SIG-M5 treated with dmso at 0.1 percent for 504 hours (cell line): Measurements from ENCODE around the gene TENM3.
"Not testable (repeated sequence)": the region's sequence is repeated elsewhere in the genome, so short reads cannot be mapped to it uniquely, and the experiment has no call there.

Source experiments
- DNase-seq: peaks from one replicate; lab custom pipeline; 2025; ENCODE audit not compliant: unreplicated experiment; lab: John Stamatoyannopoulos, UW

Gene TENM3

GRCh38 chr4:182227611-182228010 is 15.6 kb upstream of the TENM3 start:
- no peak for DNase-seq

- no peak for DNase-seq
Measured at GRCh38 chr4:182228991-182229577, 14.1 kb upstream of the TENM3 start.

- no peak for DNase-seq
Measured at GRCh38 chr4:182230256-182230655, 12.9 kb upstream of the TENM3 start.

GRCh38 chr4:182231080-182231479 is 12.1 kb upstream of the TENM3 start:
- no peak for DNase-seq

GRCh38 chr4:182231496-182231895 is 11.7 kb upstream of the TENM3 start:
- DNase-seq: no peak

- DNase-seq: no peak
Measured at GRCh38 chr4:182233310-182234090, 9.7 kb upstream of the TENM3 start.

GRCh38 chr4:182235021-182235795 is 8.0 kb upstream of the TENM3 start:
- DNase-seq: no peak

- no peak for DNase-seq
Measured at GRCh38 chr4:182236186-182236585, 7.0 kb upstream of the TENM3 start.

- not testable (repeated sequence) for DNase-seq
Measured at GRCh38 chr4:182237010-182237409, 6.2 kb upstream of the TENM3 start.

GRCh38 chr4:182238355-182238931 is 4.8 kb upstream of the TENM3 start:
- DNase-seq: no peak

- DNase-seq: no peak
Measured at GRCh38 chr4:182240161-182241130, 2.8 kb upstream of the TENM3 start.

GRCh38 chr4:182242260-182242659 is 942 bp upstream of the TENM3 start:
- DNase-seq: not testable (repeated sequence)

- DNase-seq: no peak
Measured at GRCh38 chr4:182242787-182243186, 415 bp upstream of the TENM3 start.

- DNase-seq: no peak
Measured at GRCh38 chr4:182245041-182245440, 1.8 kb downstream of the TENM3 start.

GRCh38 chr4:182245541-182246215 is 2.5 kb downstream of the TENM3 start:
- no peak for DNase-seq

GRCh38 chr4:182246401-182247205 is 3.4 kb downstream of the TENM3 start:
- no peak for DNase-seq

- no peak for DNase-seq
Measured at GRCh38 chr4:182248295-182248694, 5.1 kb downstream of the TENM3 start.

GRCh38 chr4:182250446-182250845 is 7.2 kb downstream of the TENM3 start:
- DNase-seq: no peak

GRCh38 chr4:182251116-182251515 is 7.9 kb downstream of the TENM3 start:
- no peak for DNase-seq
